NT2/D1 (cell line): Measurements from ENCODE around the gene CD300E.

ENCODE experiments used
- SUZ12 ChIP-seq: IDR thresholded peaks from 2 replicates; pipeline ENCODE4 v1.6.1; 2011; ENCODE audit not compliant: insufficient read length, insufficient read depth; ENCODE audit errors: extremely low read depth
- YY1 ChIP-seq: IDR thresholded peaks from 2 replicates; pipeline ENCODE4 v1.6.1; 2011; ENCODE audit not compliant: insufficient read length, insufficient read depth
- ZNF274 ChIP-seq: IDR thresholded peaks from 2 replicates; pipeline ENCODE4 v1.6.1; 2011; ENCODE audit warnings: mild to moderate bottlenecking, low read depth, low read length

DNA sequence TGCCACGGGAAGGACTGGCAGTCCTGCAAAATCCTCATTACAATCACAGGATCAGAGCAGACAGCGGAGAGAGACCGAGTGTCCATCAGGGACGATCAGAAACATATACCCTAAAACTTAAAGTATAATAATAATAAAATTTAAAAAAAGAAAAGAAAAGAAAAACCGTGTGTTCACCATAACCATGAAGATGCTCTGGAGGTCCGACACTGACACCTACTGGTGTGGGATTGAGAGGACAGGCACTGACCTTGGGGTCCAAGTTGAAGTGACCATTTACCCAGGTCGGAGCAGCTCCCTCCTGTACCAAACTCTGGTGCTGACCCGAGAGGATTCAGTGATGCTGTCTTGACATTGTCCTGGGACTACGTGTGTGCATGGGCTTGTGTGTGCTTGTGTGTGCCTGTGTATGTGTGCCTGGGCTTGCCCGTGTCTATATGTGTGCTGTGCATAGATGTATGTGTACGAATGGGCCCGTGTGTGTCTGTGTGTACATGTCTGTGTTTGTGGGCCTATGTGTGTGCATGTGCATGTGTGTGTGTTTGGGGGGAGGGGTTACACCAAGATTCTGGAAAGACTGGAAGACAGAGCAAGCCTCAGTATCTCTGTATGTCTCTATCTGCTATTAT, 21.5 kb downstream of the CD300E start:
- TF ChIP-seq YY1 = no peak
- no peak for TF ChIP-seq SUZ12
- no peak for TF ChIP-seq ZNF274
